H1 (cell line): ENCODE data around the gene ERMARD. TPM values are rescaled to one million over a fixed set of nuclear protein-coding genes. Genes with fewer than 3 reads are reported as not detected.

Source experiments
- ASH2L ChIP-seq: fragments of 200-600, 300-600 bp; sonication (generic); IDR thresholded peaks from one replicate; pipeline ENCODE4 v1.7.1; 2017; ENCODE audit warnings: low read length
- CHD2 ChIP-seq: IDR thresholded peaks from 2 replicates; pipeline ENCODE4 v1.6.1; 2012; ENCODE audit warnings: low read length, improper control_type of control experiment
- E2F6 ChIP-seq: IDR thresholded peaks from 2 replicates; pipeline ENCODE4 v1.6.1; 2012; ENCODE audit warnings: inconsistent platforms
- EP300 ChIP-seq, 2 experiments: IDR thresholded peaks; 1 replicate in 1 of 2; 2 replicates in 1 of 2; pipeline ENCODE4 v1.6.1; 2011 to 2012; ENCODE audit warnings: low read depth in 2 of 2, low read length in 2 of 2, mild to moderate bottlenecking in 2 of 2, borderline replicate concordance in 1 of 2, inconsistent platforms in 1 of 2, moderate library complexity in 1 of 2
- GTF2F1 ChIP-seq: IDR thresholded peaks from 2 replicates; pipeline ENCODE4 v1.6.1; 2012; ENCODE audit warnings: low read depth, low read length, improper control_type of control experiment, borderline replicate concordance
- JUN ChIP-seq: IDR thresholded peaks from 2 replicates; pipeline ENCODE4 v1.6.1; 2011; ENCODE audit warnings: low read depth, mild to moderate bottlenecking, improper control_type of control experiment, low read length
- KDM4A ChIP-seq: IDR thresholded peaks from one replicate; pipeline ENCODE4 v1.7.1; 2012; ENCODE audit warnings: low read depth, mild to moderate bottlenecking, moderate library complexity, low read length, inconsistent platforms; ENCODE audit not compliant: severe bottlenecking
- MAX ChIP-seq: IDR thresholded peaks from 2 replicates; pipeline ENCODE4 v1.6.1; 2012; ENCODE audit warnings: inconsistent platforms
- POLR2A ChIP-seq, 2 experiments: IDR thresholded peaks; 1 replicate in 1 of 2; 2 replicates in 1 of 2; pipeline ENCODE4 v1.6.1; 2011; ENCODE audit warnings: low read depth in 2 of 2, low read length in 2 of 2, mild to moderate bottlenecking in 2 of 2; ENCODE audit errors: control extremely low read depth in 1 of 2
- RAD21 ChIP-seq, 2 experiments: IDR thresholded peaks in 1 of 2; conservative IDR thresholded peaks in 1 of 2; 2 replicates each; pipeline ENCODE4 v1.6.1; 2011; ENCODE audit warnings: low read depth in 2 of 2, low read length in 2 of 2, improper control_type of control experiment in 1 of 2, inconsistent platforms in 1 of 2, mild to moderate bottlenecking in 1 of 2, moderate library complexity in 1 of 2
- SIN3A ChIP-seq, 2 experiments: IDR thresholded peaks in 1 of 2; conservative IDR thresholded peaks in 1 of 2; 2 replicates each; pipeline ENCODE4 v1.6.1; 2011 to 2012; ENCODE audit warnings: low read length in 2 of 2, improper control_type of control experiment in 1 of 2, low read depth in 1 of 2, mild to moderate bottlenecking in 1 of 2
- SIX5 ChIP-seq: IDR thresholded peaks from 2 replicates; pipeline ENCODE4 v1.6.1; 2011; ENCODE audit warnings: mild to moderate bottlenecking, low read depth, low read length
- SP1 ChIP-seq: IDR thresholded peaks from 2 replicates; pipeline ENCODE4 v1.6.1; 2011; ENCODE audit warnings: low read depth, low read length
- SP4 ChIP-seq: IDR thresholded peaks from 2 replicates; pipeline ENCODE4 v1.6.1; 2012; ENCODE audit warnings: low read length, inconsistent platforms
- TAF1 ChIP-seq: IDR thresholded peaks from 2 replicates; pipeline ENCODE4 v1.6.1; 2011; ENCODE audit warnings: mild to moderate bottlenecking, low read depth, low read length
- USF2 ChIP-seq: IDR thresholded peaks from 2 replicates; pipeline ENCODE4 v1.6.1; 2011; ENCODE audit warnings: low read length, improper control_type of control experiment
- polyA plus RNA-seq, 7 experiments: library from polyadenylated mRNA; depleted of rRNA in 3 of 7; stranded (reverse) in 5 of 7; unstranded in 2 of 7; fragments of >200 nt in 5 of 7; fragments of 200-250 nt in 2 of 7; gene quantifications; 1 replicate in 5 of 7; 2 replicates in 1 of 7; 4 replicates in 1 of 7; pipeline versions ENCODE4 v1.2.1 to v1.2.3, GENCODE V29; 2011 to 2013; ENCODE audit warnings: missing spikeins in 2 of 7, mixed read lengths in 2 of 7
- total RNA-seq: library from RNA; stranded (reverse); fragmentation: NEBNext Ultra II Directional; extraction: Animal tissue kit (Norgen Biotek cat#: 25700); gene quantifications from 2 replicates; pipeline ENCODE4 v1.2.1, GENCODE V29; 2021

Gene ERMARD
- total and polyA plus RNA-seq, 2 of the 8 experiments (the other 6 are each of a cell fraction or from before 2014, with no cell fraction given) = 12.2 to 25.6 TPM

- TF ChIP-seq KDM4A (peak; percentile 79), SIN3A (conservative IDR thresholded peaks at IDR 0.05 in 1 of 2, IDR thresholded peaks at IDR 0.05 in 1 of 2; ENCODE audit: low read depth in 1 of 2, low read length in 2 of 2) (no peak), TAF1 (peak; percentile 77), MAX (peak; percentile 93), SIX5 (no peak), POLR2A (IDR thresholded peaks at IDR 0.05; ENCODE audit: control extremely low read depth in 1 of 2, low read depth in 2 of 2, low read length in 2 of 2) (peak; percentile 64 to 74), GTF2F1 (no peak), CHD2 (no peak), SP4 (no peak), ASH2L (peak; percentile 53), SP1 (no peak), JUN (no peak), E2F6 (peak; percentile 75; the same call in 1 of the 2 replicates), USF2 (no peak), RAD21 (IDR thresholded peaks at IDR 0.05 in 1 of 2, conservative IDR thresholded peaks at IDR 0.05 in 1 of 2; ENCODE audit: low read depth in 2 of 2, low read length in 2 of 2) (no peak), EP300 (IDR thresholded peaks at IDR 0.05; ENCODE audit: borderline replicate concordance in 1 of 2, low read depth in 2 of 2, low read length in 2 of 2) (no peak)
Observed at GRCh38 chr6:169724494-169725124, 26.8 kb upstream of the ERMARD start, which contains the start of gene PHF10 (continued).
